CD4-positive, alpha-beta T cell (primary cell): ENCODE data around the gene ARHGEF2. TPM values are rescaled to one million over a fixed set of nuclear protein-coding genes. Genes with fewer than 3 reads are reported as not detected.
A peak's percentile ranks its signal among the peaks of the same experiment; 100 is the strongest.
"Not testable (repeated sequence)": the region's sequence is repeated elsewhere in the genome, so short reads cannot be mapped to it uniquely, and the experiment has no call there.

Experiments
- ATAC-seq: fragments of 200-7000 bp; cut with Tn5 transposase; one replicate; pipeline ENCODE4 v1.10.0; 2022; ENCODE audit warnings: mild to moderate bottlenecking; ENCODE audit not compliant: poor library complexity
- CTCF ChIA-PET: fragments of 350-600 bp; sonication (Branson Sonifier 250); formaldehyde crosslinking; loops from one replicate; lab custom pipeline; 2021; ENCODE audit warnings: antibody characterized with exemption, inconsistent platforms; lab: Charles Lee
- POLR2A ChIA-PET: fragments of 350-600 bp; sonication (Branson Sonifier 250); formaldehyde crosslinking; loops from one replicate; lab custom pipeline; 2021; ENCODE audit warnings: antibody characterized with exemption, inconsistent platforms; lab: Charles Lee
- DNase-seq, 14 experiments: peaks; one replicate each; pipeline ENCODE4 v3.0.0-alpha.2; 2013 to 2020; ENCODE audit warnings: mixed read lengths in 2 of 14
- H3K27ac ChIP-seq, 2 donors: one replicate each; pipeline versions ENCODE4 v1.5.1 to v1.7.0; 2013; ENCODE audit warnings: low read length in 2 of 2, low read depth in 1 of 2, mild to moderate bottlenecking in 1 of 2
- H3K27me3 ChIP-seq, 2 experiments: 1 replicate in 1 of 2; 2 replicates in 1 of 2; pipeline versions ENCODE4 v1.6.1 to v1.7.0; 2013; ENCODE audit warnings: low read length in 2 of 2, control low read depth in 1 of 2, mild to moderate bottlenecking in 1 of 2, moderate library complexity in 1 of 2; ENCODE audit not compliant: insufficient read depth in 2 of 2, control insufficient read depth in 1 of 2
- H3K36me3 ChIP-seq: one replicate; pipeline ENCODE4 v1.6.1; 2013; ENCODE audit warnings: low read length, control low read depth; ENCODE audit not compliant: insufficient read depth
- H3K4me1 ChIP-seq: one replicate; pipeline ENCODE4 v1.6.1; 2013; ENCODE audit warnings: low read length, control low read depth; ENCODE audit not compliant: insufficient read depth
- H3K4me3 ChIP-seq: one replicate; pipeline ENCODE4 v1.5.1; 2013; ENCODE audit warnings: mild to moderate bottlenecking, low read length, moderate library complexity
- H3K9me3 ChIP-seq, 2 experiments: 1 replicate in 1 of 2; 2 replicates in 1 of 2; pipeline versions ENCODE4 v1.6.1 to v1.7.0; 2013; ENCODE audit warnings: low read length in 2 of 2, mild to moderate bottlenecking in 2 of 2, control low read depth in 1 of 2, moderate library complexity in 1 of 2; ENCODE audit not compliant: control insufficient read depth in 1 of 2, insufficient read depth in 1 of 2
- H3K27ac Mint-ChIP-seq: one replicate; pipeline ENCODE4 v1.8.0; 2020; ENCODE audit warnings: mixed read lengths
- H3K27me3 Mint-ChIP-seq: one replicate; pipeline ENCODE4 v1.8.0; 2021; ENCODE audit warnings: mixed read lengths
- H3K36me3 Mint-ChIP-seq: one replicate; pipeline ENCODE4 v1.8.0; 2021; ENCODE audit warnings: low read depth, mixed read lengths
- H3K4me1 Mint-ChIP-seq: one replicate; pipeline ENCODE4 v1.8.0; 2021; ENCODE audit warnings: low read depth, mixed read lengths
- H3K4me3 Mint-ChIP-seq: one replicate; pipeline ENCODE4 v1.8.0; 2020; ENCODE audit warnings: mild to moderate bottlenecking, mixed read lengths
- H3K9me3 Mint-ChIP-seq: one replicate; pipeline ENCODE4 v1.8.0; 2020; ENCODE audit warnings: mixed read lengths
- CTCF ChIP-seq: fragments of 200-600 bp; IDR thresholded peaks from one replicate; pipeline ENCODE4 v1.8.0; 2022; ENCODE audit warnings: antibody characterized with exemption, mild to moderate bottlenecking
- intact Hi-C, 2 experiments: fragments of 100-400 bp; cut with DNase I in 1 of 2; cut with micrococcal nuclease in 1 of 2; formaldehyde crosslinking; loops; one replicate each; pipeline versions ENCODE4 v1.15.1 to v1.9.0; 2023 to 2025; cut with DNase I, micrococcal nuclease
- total RNA-seq, 174 experiments: library from RNA in 2 of 174; stranded (reverse) in 2 of 174; gene quantifications; one replicate each; pipeline ENCODE4 v1.2.3 and lab custom pipeline; 2021 to 2026

ARHGEF2 gene
- total RNA-seq, 2 experiments from 2014 or later, result 54.8 to 62.4 TPM

GRCh38 chr1:155931332-155932038, 46.9 kb downstream of the ARHGEF2 start:
- TF ChIP-seq CTCF, result no peak
- Histone ChIP-seq H3K27me3 (no peaks in the 10 kb centered on the region), H3K4me3 (no peak overlapping the region), H3K27ac (no peak overlapping the region), H3K4me1 (peaks cover 42% of the 10 kb centered on the region), H3K36me3 (peaks cover 70% of the 10 kb centered on the region), H3K9me3 (no peaks in the 10 kb centered on the region)
- peak overlapping the region; percentile 65 for H3K4me3 Mint-ChIP-seq
- POLR2A ChIA-PET, result interaction anchor here (0.6 to 6.0 kb wide), 4 partner anchors 14 to 161 kb away, joined by 3 to 92 read pairs (median 4); partner anchors contain the start of gene ARHGEF2
- H3K27me3 Mint-ChIP-seq, result no peaks in the 10 kb centered on the region
- no peaks in the 10 kb centered on the region for H3K9me3 Mint-ChIP-seq
- intact Hi-C loops, result loop anchor here (5.0 kb wide), 2 partner anchors 74 to 121 kb away; partner anchors contain the start of genes GON4L (in 1 of the 2), LAMTOR2 (in 1 of the 2), SYT11 (in 1 of the 2) and UBQLN4 (in 1 of the 2)
- CTCF ChIA-PET, result interaction anchor here (0.6 to 2.0 kb wide), 4 partner anchors 15 to 100 kb away, joined by 3 to 8 read pairs (median 4); no protein-coding TSS in a partner anchor
- no peak for DNase-seq
- no peak for ATAC-seq
- H3K4me1 Mint-ChIP-seq, result peaks cover 37% of the 10 kb centered on the region
- peaks cover 61% of the 10 kb centered on the region for H3K36me3 Mint-ChIP-seq
- H3K27ac Mint-ChIP-seq, result no peak overlapping the region

DNA sequence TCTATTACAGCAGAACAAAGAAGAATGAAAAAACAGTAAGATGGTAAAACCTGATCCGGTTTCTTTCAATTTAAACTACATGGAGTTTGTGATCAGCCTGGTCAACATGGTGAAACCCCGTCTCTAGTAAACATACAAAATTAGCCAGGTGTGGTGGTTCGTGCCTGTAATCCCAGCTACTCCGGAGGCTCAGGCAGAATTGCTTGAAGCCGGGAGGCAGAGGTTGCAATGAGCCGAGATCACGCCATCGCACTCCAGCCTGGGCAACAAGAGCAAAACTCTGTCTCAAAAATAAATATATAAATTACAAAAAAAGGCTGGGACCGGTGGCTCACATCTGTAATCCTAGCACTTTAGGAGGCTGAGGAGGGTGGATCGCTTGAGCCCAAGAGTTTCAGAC, 47.6 kb downstream of the ARHGEF2 start:
- H3K4me3 Mint-ChIP-seq, result peak overlapping the region; percentile 65
- H3K27ac ChIP-seq, H3K27ac Mint-ChIP-seq, DNase-seq, H3K4me3 ChIP-seq, H3K27me3 Mint-ChIP-seq, H3K9me3 Mint-ChIP-seq, ATAC-seq, H3K9me3 ChIP-seq, H3K27me3 ChIP-seq: not testable (repeated sequence)
- POLR2A ChIA-PET, result interaction anchor here (0.6 to 6.0 kb wide), 2 partner anchors 13 to 47 kb away, joined by 3 to 92 read pairs; partner anchors contain the start of gene ARHGEF2
- Histone ChIP-seq H3K4me1 (peaks cover 42% of the 10 kb centered on the region), H3K36me3 (peaks cover 77% of the 10 kb centered on the region)
- H3K4me1 Mint-ChIP-seq, result peaks cover 37% of the 10 kb centered on the region
- H3K36me3 Mint-ChIP-seq, result peaks cover 68% of the 10 kb centered on the region
- CTCF ChIA-PET, result interaction anchor here (2.0 kb wide), 1 partner anchor 15 kb away, joined by 5 read pairs; no protein-coding TSS in a partner anchor
- intact Hi-C loops, result loop anchor here (5.0 kb wide), 2 partner anchors 73 to 122 kb away; partner anchors contain the start of genes GON4L (in 1 of the 2), LAMTOR2 (in 1 of the 2), SYT11 (in 1 of the 2) and UBQLN4 (in 1 of the 2)

DNA sequence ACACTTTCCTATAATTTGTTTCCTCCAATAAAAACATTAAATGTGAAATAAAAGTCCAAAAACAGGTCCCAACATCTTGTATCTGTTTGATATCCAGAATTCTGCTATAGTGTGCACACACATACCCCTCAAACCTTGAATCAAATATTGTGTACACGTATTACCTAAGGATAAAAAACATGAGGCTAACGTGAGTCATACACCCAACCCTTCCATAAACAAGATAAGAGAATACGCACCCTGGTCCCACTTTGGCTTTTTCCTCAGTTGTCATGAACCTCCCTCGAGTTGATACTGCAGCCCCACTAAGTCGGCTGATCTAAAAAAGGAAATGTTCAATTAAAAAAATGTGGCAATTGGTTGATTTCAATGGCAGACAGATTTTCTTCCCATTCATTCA, 49.3 kb downstream of the ARHGEF2 start:
- Histone ChIP-seq H3K9me3 (no peaks in the 10 kb centered on the region), H3K27ac (no peak overlapping the region), H3K36me3 (peaks cover 92% of the 10 kb centered on the region), H3K4me1 (peaks cover 33% of the 10 kb centered on the region), H3K4me3 (no peak overlapping the region), H3K27me3 (no peaks in the 10 kb centered on the region)
- Mint-ChIP-seq H3K9me3 (no peaks in the 10 kb centered on the region), H3K4me1 (peaks cover 37% of the 10 kb centered on the region), H3K36me3 (peaks cover 78% of the 10 kb centered on the region), H3K27ac (peak overlapping the region; percentile 35), H3K4me3 (peak overlapping the region; percentile 11), H3K27me3 (no peaks in the 10 kb centered on the region)
- DNase-seq (no peak), ATAC-seq (no peak)
- ChIA-PET CTCF (no interaction called here), POLR2A (no interaction called here)
- intact Hi-C loops, result no loop called here
- no peak for TF ChIP-seq CTCF
